ENCODE data around the gene UGT3A1.

Gene UGT3A1

GRCh38 chr5:35960328-35960727 is 30.9 kb downstream of the UGT3A1 start:
- Histone ChIP-seq H3K9me3 (peaks cover 0 to 5% (median 0%) of the 10 kb centered on the region in 3 donors), H3K4me3 (no peak overlapping the region), H3K27me3 (no peaks in the 10 kb centered on the region), H3K4me1 (no peaks in the 10 kb centered on the region), H3K27ac (no peak overlapping the region), H3K36me3 (no peaks in the 10 kb centered on the region)
- TF ChIP-seq CTCF (IDR thresholded peaks at IDR 0.05) = no peak
- DNase-seq = no peak
- intact Hi-C loops (cut with DNase I; ENCODE audit: low total_unique reads) = loop anchor here (5.0 kb wide), 1 partner anchor 613 kb away; no protein-coding TSS in a partner anchor

GRCh38 chr5:35956429-35956828 is 34.8 kb downstream of the UGT3A1 start:
- Histone ChIP-seq H3K36me3 (no peaks in the 10 kb centered on the region), H3K27ac (no peak overlapping the region), H3K9me3 (peaks cover 0 to 5% (median 0%) of the 10 kb centered on the region in 3 donors), H3K4me1 (no peaks in the 10 kb centered on the region), H3K4me3 (no peak overlapping the region), H3K27me3 (no peaks in the 10 kb centered on the region)
- intact Hi-C loops (cut with DNase I; ENCODE audit: low total_unique reads) = no loop called here
- DNase-seq = no peak
- no peak for TF ChIP-seq CTCF (IDR thresholded peaks at IDR 0.05)

- Histone ChIP-seq H3K36me3 (no peaks in the 10 kb centered on the region), H3K27ac (no peak overlapping the region), H3K9me3 (no peaks in the 10 kb centered on the region), H3K4me1 (no peaks in the 10 kb centered on the region), H3K27me3 (no peaks in the 10 kb centered on the region), H3K4me3 (no peak overlapping the region)
- intact Hi-C loops (cut with DNase I; ENCODE audit: low total_unique reads) = no loop called here
- no peak for DNase-seq
- no peak for TF ChIP-seq CTCF (IDR thresholded peaks at IDR 0.05)
These were observed 37.0 kb downstream of the UGT3A1 start for GRCh38 chr5:35954175-35954574.

GRCh38 chr5:35947085-35947484 is 44.1 kb downstream of the UGT3A1 start:
- no peak overlapping the region for H3K27ac ChIP-seq
- H3K36me3 ChIP-seq = no peaks in the 10 kb centered on the region
- H3K9me3 ChIP-seq = no peaks in the 10 kb centered on the region
- no peak for DNase-seq
- H3K4me1 ChIP-seq = no peaks in the 10 kb centered on the region
- no peaks in the 10 kb centered on the region for H3K27me3 ChIP-seq
- H3K4me3 ChIP-seq = no peak overlapping the region
- TF ChIP-seq CTCF (IDR thresholded peaks at IDR 0.05) = no peak
- intact Hi-C loops (cut with DNase I; ENCODE audit: low total_unique reads) = no loop called here

- DNase-seq = no peak
- no peak for TF ChIP-seq CTCF (IDR thresholded peaks at IDR 0.05)
- Histone ChIP-seq H3K27ac (no peak overlapping the region), H3K36me3 (no peaks in the 10 kb centered on the region), H3K4me3 (no peak overlapping the region), H3K4me1 (no peaks in the 10 kb centered on the region), H3K9me3 (no peaks in the 10 kb centered on the region), H3K27me3 (no peaks in the 10 kb centered on the region)
- intact Hi-C loops (cut with DNase I; ENCODE audit: low total_unique reads) = no loop called here
These were observed 51.6 kb downstream of the UGT3A1 start for GRCh38 chr5:35939639-35940038.
